Cardiac atrium fibroblast (primary cell): Measurements from ENCODE around the gene ITIH4. TPM values are rescaled to one million over a fixed set of nuclear protein-coding genes. Genes with fewer than 3 reads are reported as not detected.

ENCODE experiments used
- total RNA-seq: library from RNA; depleted of rRNA; stranded (reverse); fragments of >200 nt; gene quantifications from 2 replicates; pipeline ENCODE4 v1.2.3, GENCODE V29; 2015

Gene ITIH4
- 0.49 and 4.5 TPM in 2 replicates for total RNA-seq

DNA sequence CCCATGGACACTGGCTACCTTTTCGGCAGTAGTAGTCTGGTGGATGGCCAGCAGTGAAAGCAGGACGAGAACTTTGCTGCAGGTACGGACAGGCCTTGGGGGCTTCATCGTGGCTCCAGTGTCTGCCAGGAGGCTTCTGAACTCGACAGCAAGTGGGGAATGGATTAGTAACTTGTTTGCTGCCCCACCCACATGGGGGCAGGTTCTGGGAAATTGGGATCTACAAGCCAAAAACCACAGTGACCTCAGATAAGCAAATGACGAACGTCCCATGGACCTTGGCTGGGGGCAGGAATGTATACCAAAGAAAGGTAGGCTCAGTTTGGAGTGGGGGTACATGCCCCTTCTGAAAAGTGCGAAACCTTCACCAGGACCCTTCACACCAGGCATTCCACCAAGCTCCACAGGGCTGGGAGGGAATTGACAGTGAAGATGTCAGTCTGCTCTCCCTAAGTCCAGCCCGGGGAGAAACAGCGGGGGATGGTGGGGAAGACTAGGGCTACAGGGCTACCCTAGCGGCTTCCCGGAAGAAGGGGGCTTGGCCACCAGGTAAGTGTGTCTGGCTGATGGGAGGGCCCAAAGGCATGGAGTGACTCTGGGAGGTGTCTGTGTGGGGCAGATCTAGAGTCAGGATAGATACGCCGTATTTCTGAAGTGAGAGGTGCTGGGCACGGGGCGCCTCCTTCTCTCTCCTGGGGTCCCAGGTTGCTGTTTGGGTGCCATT is at the start of gene ITIH4:
Gene ITIH4 (minus strand): TSS at position 138 of the 724 bp plus-strand sequence. CDS start 30 bp downstream, at position 108.

GRCh38 chr3:52834871-52835501 is 4.5 kb upstream of the ITIH4 start, which contains the start of gene MUSTN1:
Gene MUSTN1 (minus strand): TSS chr3:52835019. CDS start chr3:52834948, 71 bp downstream.

GRCh38 chr3:52794612-52795099 is 35.8 kb downstream of the ITIH4 start, which contains the start of gene ITIH3:
Gene ITIH3 (plus strand): TSS chr3:52794796. CDS start chr3:52794804, 8 bp downstream.

DNA sequence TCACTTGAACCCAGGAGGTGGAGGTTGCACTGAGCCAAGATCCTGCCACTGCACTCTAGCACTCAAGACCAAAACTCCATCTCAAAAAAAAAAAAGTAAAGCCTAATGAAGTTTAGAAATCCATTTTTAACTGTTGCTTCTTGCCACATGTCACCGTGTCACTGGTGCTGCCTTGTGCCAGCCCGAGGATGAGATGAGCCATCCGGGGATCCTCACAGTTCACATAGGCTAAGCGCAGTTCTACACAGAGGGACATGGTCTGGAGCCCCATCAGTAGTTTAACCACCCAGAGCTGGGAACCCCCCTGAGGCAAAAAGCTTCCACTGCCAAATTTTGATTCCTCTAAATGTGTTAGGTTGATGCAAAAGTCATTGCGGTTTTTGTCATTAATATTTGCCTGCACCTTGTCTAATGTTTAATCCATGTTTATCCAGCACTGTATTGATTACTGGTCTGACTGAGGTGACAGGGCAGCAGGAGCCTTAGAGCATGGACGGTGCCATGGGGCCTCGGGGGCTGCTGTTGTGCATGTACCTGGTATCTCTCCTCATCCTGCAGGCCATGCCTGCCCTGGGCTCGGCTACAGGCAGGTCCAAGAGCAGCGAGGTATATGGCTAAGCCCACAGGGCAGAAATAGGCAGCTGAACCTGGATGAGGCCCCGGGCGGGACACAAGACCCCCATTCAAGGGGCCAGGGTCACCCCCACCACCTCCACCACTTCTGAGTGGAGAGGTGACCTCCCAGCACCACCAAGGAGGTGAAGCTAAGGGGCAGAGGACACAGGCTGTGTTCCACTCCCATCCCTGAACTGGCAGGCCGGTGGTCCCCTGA is 53.1 kb downstream of the ITIH4 start, which contains the start of gene ITIH1:
Gene ITIH1 (plus strand): TSS at position 473 of the 832 bp plus-strand sequence. CDS start 17 bp downstream, at position 490.

GRCh38 chr3:52770496-52771333 is 59.8 kb downstream of the ITIH4 start, which contains the start of gene NEK4:
Gene NEK4 (minus strand): TSS chr3:52770940. CDS start chr3:52770746, 194 bp downstream.

Other genes starting within 250 kb of the ITIH4 start
- gene PBRM1, start 144.8 kb downstream of the ITIH4 start, total RNA-seq: 21.1 and 43.1 TPM in 2 replicates
- gene GNL3, start 144.6 kb downstream of the ITIH4 start, total RNA-seq: 76.4 and 77.9 TPM in 2 replicates
- 95.6 and 102 TPM in 2 replicates for gene GLT8D1, start 124.9 kb downstream of the ITIH4 start, total RNA-seq
- 151 and 153 TPM in 2 replicates for gene SPCS1, start 124.6 kb downstream of the ITIH4 start, total RNA-seq
- 9.7 and 12.2 TPM in 2 replicates for gene NEK4, start 59.7 kb downstream of the ITIH4 start, total RNA-seq
- gene ITIH1, start 53.1 kb downstream of the ITIH4 start, total RNA-seq: not detected in 2 replicates
- 0.65 and 4.9 TPM in 2 replicates for gene ITIH3, start 35.9 kb downstream of the ITIH4 start, total RNA-seq
- gene MUSTN1, start 4.3 kb upstream of the ITIH4 start, total RNA-seq: not detected in 2 replicates
- 11.6 and 12.0 TPM in 2 replicates for gene STIMATE, start 66.9 kb upstream of the ITIH4 start, total RNA-seq
- 1.8 and 2.0 TPM in 2 replicates for gene SFMBT1, start 215.4 kb upstream of the ITIH4 start, total RNA-seq